T-helper 2 cell treated with Interferon-gamma antibody and Interleukin-4, amounts not matched to agents 5 μg/mL and 100 μg/mL, for 36 hours (primary cell): ENCODE results near the gene DOCK9.
A peak's percentile ranks its signal among the peaks of the same experiment; 100 is the strongest.
"Not testable (repeated sequence)": the region's sequence is repeated elsewhere in the genome, so short reads cannot be mapped to it uniquely, and the experiment has no call there.

ENCODE experiments used
- DNase-seq: peaks from one replicate; pipeline ENCODE4 v3.0.0; 2021; ENCODE audit warnings: low spot score
- H3K27ac Mint-ChIP-seq: one replicate; pipeline ENCODE4 v1.8.0; 2021; ENCODE audit warnings: mild to moderate bottlenecking, mixed read lengths
- H3K27me3 Mint-ChIP-seq: one replicate; pipeline ENCODE4 v1.8.0; 2021; ENCODE audit warnings: low read depth, mixed read lengths
- H3K36me3 Mint-ChIP-seq: one replicate; pipeline ENCODE4 v1.8.0; 2021; ENCODE audit warnings: low read depth, mixed read lengths
- H3K4me1 Mint-ChIP-seq: one replicate; pipeline ENCODE4 v1.8.0; 2021; ENCODE audit warnings: low read depth, mixed read lengths
- H3K4me3 Mint-ChIP-seq: one replicate; pipeline ENCODE4 v1.8.0; 2022; ENCODE audit warnings: mild to moderate bottlenecking, moderate library complexity, mixed read lengths
- H3K9me3 Mint-ChIP-seq: one replicate; pipeline ENCODE4 v1.8.0; 2021; ENCODE audit warnings: mixed read lengths

Gene DOCK9

DNA sequence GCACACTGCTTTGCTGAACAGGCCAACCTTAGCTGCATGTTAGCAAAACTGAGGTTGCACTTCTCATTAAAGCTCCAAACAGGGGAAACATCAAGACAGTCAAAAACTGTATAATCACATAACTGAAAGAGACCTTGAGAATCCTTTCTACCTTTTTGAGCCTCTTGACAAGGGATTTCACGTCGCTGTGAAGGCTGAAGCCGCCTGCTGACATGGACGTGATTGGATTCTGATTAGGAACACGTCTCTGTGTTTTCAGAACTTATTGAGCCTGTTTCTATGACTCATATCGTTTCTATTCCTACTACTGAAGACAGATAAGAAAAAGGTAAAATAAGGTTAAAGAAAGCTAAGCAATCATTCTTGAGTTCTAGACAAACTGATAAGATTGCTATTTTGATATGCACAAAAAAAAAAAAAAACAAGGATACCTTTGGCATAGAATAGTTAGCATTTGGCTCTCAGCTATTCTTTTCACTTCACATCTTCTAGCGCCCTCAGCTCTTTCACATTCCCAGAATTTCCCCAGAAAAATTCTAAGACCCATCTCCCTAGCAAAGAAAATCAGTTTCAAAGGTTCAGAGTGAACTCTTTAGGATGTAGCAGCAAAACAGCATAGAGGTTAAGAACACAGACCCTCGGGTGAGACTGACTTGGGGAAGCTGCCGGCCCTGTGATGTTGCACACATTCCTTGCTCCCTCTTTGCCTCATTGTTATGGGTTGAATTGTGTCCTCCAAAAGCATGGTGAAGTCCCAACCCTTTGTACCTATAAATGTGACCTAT is 81.6 kb downstream of the DOCK9 start:
- Mint-ChIP-seq H3K4me1 (peaks cover 20% of the 10 kb centered on the region), H3K36me3 (peaks cover 56% of the 10 kb centered on the region), H3K27ac (peak overlapping the region; percentile 15), H3K27me3 (no peaks in the 10 kb centered on the region), H3K4me3 (no peak overlapping the region), H3K9me3 (no peaks in the 10 kb centered on the region)
- DNase-seq, result no peak

GRCh38 chr13:98894814-98895213 is 83.0 kb downstream of the DOCK9 start:
- H3K36me3 Mint-ChIP-seq, result peaks cover 50% of the 10 kb centered on the region
- peaks cover 28% of the 10 kb centered on the region for H3K4me1 Mint-ChIP-seq
- not testable (repeated sequence) for DNase-seq, H3K9me3 Mint-ChIP-seq, H3K27ac Mint-ChIP-seq, H3K27me3 Mint-ChIP-seq, H3K4me3 Mint-ChIP-seq

DNA sequence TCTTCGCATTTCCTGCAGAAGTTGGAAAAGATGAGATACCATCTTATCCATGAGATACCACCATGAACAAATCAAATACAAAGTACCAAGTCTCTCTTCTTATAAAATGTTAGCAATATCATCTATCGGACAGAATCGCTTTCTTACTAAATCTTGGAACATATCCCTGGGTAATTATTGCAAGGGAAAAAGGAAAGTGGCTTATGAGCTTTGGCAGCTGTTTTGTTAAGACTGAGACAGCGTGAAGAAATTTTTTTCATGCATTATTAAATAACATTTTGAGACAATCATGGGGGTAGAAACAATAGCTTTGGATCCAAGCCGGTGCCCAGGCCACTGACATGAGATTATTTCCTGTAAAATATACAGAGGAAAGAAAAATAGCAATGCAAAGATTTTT is 84.5 kb downstream of the DOCK9 start:
- no peaks in the 10 kb centered on the region for H3K9me3 Mint-ChIP-seq
- H3K27me3 Mint-ChIP-seq, result no peaks in the 10 kb centered on the region
- no peak overlapping the region for H3K27ac Mint-ChIP-seq
- peaks cover 43% of the 10 kb centered on the region for H3K36me3 Mint-ChIP-seq
- H3K4me1 Mint-ChIP-seq, result peaks cover 28% of the 10 kb centered on the region
- no peak for DNase-seq
- no peak overlapping the region for H3K4me3 Mint-ChIP-seq

- Mint-ChIP-seq H3K9me3 (no peaks in the 10 kb centered on the region), H3K4me3 (no peak overlapping the region), H3K27me3 (no peaks in the 10 kb centered on the region), H3K36me3 (peaks cover 43% of the 10 kb centered on the region), H3K4me1 (peaks cover 28% of the 10 kb centered on the region), H3K27ac (no peak overlapping the region)
- no peak for DNase-seq
These were observed 85.0 kb downstream of the DOCK9 start for GRCh38 chr13:98892821-98893220.

- Mint-ChIP-seq H3K4me3 (no peak overlapping the region), H3K27me3 (no peaks in the 10 kb centered on the region), H3K4me1 (peaks cover 25% of the 10 kb centered on the region), H3K9me3 (no peaks in the 10 kb centered on the region), H3K36me3 (peaks cover 37% of the 10 kb centered on the region), H3K27ac (no peak overlapping the region)
- DNase-seq, result no peak
These were observed 85.8 kb downstream of the DOCK9 start for GRCh38 chr13:98892077-98892476.

- Mint-ChIP-seq H3K9me3 (no peaks in the 10 kb centered on the region), H3K4me1 (peaks cover 13% of the 10 kb centered on the region), H3K4me3 (peak overlapping the region; percentile 12), H3K27ac (no peak overlapping the region), H3K36me3 (peaks cover 26% of the 10 kb centered on the region), H3K27me3 (no peaks in the 10 kb centered on the region)
- no peak for DNase-seq
These were observed 86.9 kb downstream of the DOCK9 start for GRCh38 chr13:98890925-98891324.

DNA sequence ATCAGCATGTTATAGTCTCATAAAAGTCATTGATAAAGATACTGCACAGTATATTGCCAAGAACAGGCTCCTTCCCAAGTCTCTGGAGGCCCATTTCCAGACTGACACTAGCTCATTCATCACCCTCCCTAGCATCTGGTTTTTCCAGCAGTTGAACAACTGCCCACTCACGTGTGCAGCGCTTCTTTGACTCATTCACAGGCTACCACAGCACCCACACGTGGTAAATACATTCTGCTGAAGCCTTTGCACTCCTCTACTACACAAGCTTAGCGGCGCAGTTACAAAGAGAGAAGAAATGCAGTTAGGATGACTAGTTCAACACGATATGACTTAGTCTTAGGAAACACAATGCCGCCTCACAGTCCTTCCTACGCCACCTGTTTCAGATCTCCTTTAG is 87.7 kb downstream of the DOCK9 start:
- Mint-ChIP-seq H3K27me3 (no peaks in the 10 kb centered on the region), H3K4me1 (peaks cover 12% of the 10 kb centered on the region), H3K9me3 (no peaks in the 10 kb centered on the region), H3K36me3 (peaks cover 29% of the 10 kb centered on the region), H3K4me3 (no peak overlapping the region), H3K27ac (no peak overlapping the region)
- DNase-seq, result peak; percentile 70

DNA sequence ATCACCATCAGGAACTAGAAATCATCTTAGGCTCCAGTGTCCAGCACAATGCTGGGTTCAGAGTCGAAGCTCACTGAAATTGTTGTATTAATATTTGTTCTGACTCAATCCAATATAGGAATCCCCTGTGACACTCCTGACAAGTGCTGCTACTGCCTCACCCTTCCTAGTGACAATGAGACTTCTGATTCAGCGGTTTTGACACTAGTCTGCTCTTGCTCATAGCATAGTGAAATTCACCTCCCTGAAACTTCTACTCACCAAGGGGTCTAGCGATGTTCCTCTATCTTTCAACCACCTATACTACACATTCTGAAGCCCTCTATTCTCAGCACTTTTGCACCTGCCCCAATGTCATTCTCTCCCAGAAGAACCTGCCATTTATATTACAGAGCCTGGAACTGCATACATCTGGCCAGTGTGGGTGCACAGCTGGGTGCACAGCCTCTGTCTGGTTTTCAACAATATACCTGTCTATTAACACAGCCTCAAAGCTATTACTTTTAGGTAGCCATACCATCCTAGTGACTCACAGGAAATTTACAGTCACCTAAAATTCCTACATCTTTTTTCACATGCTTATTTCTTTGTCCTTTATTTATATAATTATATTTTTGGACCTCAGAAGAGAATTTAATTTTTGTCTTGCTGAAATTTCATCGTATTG is 88.3 kb downstream of the DOCK9 start:
- no peaks in the 10 kb centered on the region for H3K9me3 Mint-ChIP-seq
- no peak for DNase-seq
- peaks cover 12% of the 10 kb centered on the region for H3K4me1 Mint-ChIP-seq
- H3K27me3 Mint-ChIP-seq, result no peaks in the 10 kb centered on the region
- no peak overlapping the region for H3K27ac Mint-ChIP-seq
- peaks cover 34% of the 10 kb centered on the region for H3K36me3 Mint-ChIP-seq
- H3K4me3 Mint-ChIP-seq, result no peak overlapping the region

DNA sequence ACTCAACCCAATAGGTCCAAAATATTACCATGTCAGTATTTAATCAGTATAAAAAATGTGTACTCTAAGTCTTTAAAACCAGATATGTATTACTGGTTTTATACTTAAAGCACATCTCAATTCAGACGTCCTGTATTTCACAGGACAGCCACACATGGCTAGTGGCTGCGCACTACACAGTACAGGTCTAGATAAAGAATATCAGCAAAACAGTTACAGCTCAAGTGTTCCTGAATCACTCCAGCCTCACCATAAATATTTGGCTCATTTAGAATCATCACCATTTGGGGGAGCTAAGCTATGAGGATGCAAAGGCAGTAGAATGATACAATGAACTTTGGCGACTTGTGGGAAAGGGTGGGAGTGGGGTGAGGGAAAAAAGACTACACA is 89.0 kb downstream of the DOCK9 start:
- Mint-ChIP-seq H3K9me3 (no peaks in the 10 kb centered on the region), H3K27me3 (no peaks in the 10 kb centered on the region), H3K27ac (no peak overlapping the region), H3K36me3 (peaks cover 37% of the 10 kb centered on the region), H3K4me1 (peaks cover 12% of the 10 kb centered on the region), H3K4me3 (no peak overlapping the region)
- DNase-seq, result no peak

GRCh38 chr13:98888222-98888889 is 89.5 kb downstream of the DOCK9 start:
- Mint-ChIP-seq H3K4me3 (no peak overlapping the region), H3K27me3 (no peaks in the 10 kb centered on the region), H3K36me3 (peaks cover 39% of the 10 kb centered on the region), H3K4me1 (peaks cover 12% of the 10 kb centered on the region), H3K9me3 (no peaks in the 10 kb centered on the region), H3K27ac (no peak overlapping the region)
- no peak for DNase-seq

- H3K4me3 Mint-ChIP-seq, result no peak overlapping the region
- peaks cover 9% of the 10 kb centered on the region for H3K4me1 Mint-ChIP-seq
- no peaks in the 10 kb centered on the region for H3K27me3 Mint-ChIP-seq
- no peak for DNase-seq
- H3K27ac Mint-ChIP-seq, result no peak overlapping the region
- no peaks in the 10 kb centered on the region for H3K9me3 Mint-ChIP-seq
- peaks cover 37% of the 10 kb centered on the region for H3K36me3 Mint-ChIP-seq
These were observed 91.2 kb downstream of the DOCK9 start for GRCh38 chr13:98886587-98887230.

DNA sequence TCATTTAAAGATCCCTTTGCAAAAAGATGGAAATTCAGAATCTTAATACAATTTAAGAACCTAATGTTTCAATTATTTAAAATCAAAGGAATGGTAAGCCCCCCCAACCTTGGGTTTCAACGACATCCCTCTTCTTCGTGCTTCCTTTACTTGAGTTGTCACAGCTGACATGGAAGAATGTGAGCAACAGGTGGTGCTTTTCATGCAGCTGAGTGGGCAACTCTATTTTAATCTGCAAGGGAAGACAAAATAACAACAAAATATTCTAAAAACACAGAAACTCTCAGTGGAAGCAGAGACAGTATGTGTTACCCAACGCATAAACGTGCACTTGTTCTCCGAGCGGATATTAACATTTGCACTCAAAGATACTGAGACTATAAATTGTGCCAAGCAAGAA is 92.3 kb downstream of the DOCK9 start:
- Mint-ChIP-seq H3K27ac (no peak overlapping the region), H3K4me1 (peaks cover 4% of the 10 kb centered on the region), H3K9me3 (no peaks in the 10 kb centered on the region), H3K36me3 (peaks cover 44% of the 10 kb centered on the region), H3K4me3 (no peak overlapping the region), H3K27me3 (no peaks in the 10 kb centered on the region)
- no peak for DNase-seq

DNA sequence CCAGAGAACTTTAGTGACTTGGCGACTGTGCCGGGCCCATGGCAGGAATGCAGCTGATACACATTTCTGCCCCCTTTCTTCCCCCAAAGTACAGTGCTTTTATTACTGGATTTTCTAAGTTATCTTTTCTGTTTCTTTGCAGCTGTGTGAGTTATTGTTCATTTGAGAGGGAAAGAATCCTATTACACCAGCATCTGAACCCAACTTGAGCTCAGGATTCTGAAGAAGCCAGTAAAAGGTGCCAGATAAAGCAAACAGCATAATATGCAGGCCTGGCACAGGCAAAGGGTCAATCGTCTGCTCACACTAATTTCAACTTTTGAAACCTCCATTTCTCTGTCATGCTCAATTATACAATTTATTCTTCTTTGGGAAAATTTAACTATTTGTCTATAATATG is 93.9 kb downstream of the DOCK9 start:
- no peak overlapping the region for H3K27ac Mint-ChIP-seq
- H3K4me3 Mint-ChIP-seq, result no peak overlapping the region
- no peaks in the 10 kb centered on the region for H3K4me1 Mint-ChIP-seq
- no peaks in the 10 kb centered on the region for H3K27me3 Mint-ChIP-seq
- H3K9me3 Mint-ChIP-seq, result no peaks in the 10 kb centered on the region
- peaks cover 58% of the 10 kb centered on the region for H3K36me3 Mint-ChIP-seq
- no peak for DNase-seq

DNA sequence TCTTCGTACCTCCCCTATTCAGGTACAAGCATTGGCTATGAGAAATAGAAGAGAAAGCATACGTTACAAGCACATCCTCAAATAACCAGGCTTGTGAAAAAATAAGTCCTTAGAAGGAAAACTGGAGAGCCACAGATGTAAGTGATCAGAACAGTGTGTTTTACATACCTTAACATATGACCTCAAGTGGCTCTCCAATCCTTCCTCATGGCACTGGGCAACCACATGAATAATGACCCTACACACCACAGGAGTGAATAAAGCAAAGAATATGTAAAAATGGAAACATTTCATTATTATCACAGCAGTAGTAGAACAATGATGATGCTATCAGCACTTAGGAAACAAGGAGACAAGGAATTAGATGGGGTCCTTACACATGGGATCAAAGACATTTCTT is 96.5 kb downstream of the DOCK9 start:
- peaks cover 65% of the 10 kb centered on the region for H3K36me3 Mint-ChIP-seq

More for the DNA sequence above, 96.5 kb downstream of the DOCK9 start:
- H3K27ac Mint-ChIP-seq, result no peak overlapping the region
- peaks cover 6% of the 10 kb centered on the region for H3K4me1 Mint-ChIP-seq
- H3K4me3 Mint-ChIP-seq, result no peak overlapping the region
- H3K27me3 Mint-ChIP-seq, result no peaks in the 10 kb centered on the region
- H3K9me3 Mint-ChIP-seq, result no peaks in the 10 kb centered on the region
- DNase-seq, result no peak
